Nucleus accumbens (tissue), 56 donors: ENCODE measurements around the gene L1CAM.
A peak's percentile ranks its signal among the peaks of the same experiment; 100 is the strongest.

Source experiments
- DNase-seq, 56 donors: peaks; one replicate each; lab custom pipeline; 2025; lab: John Stamatoyannopoulos, UW

L1CAM gene

GRCh38 chrX:153814591-153815315 lies 71.2 kb downstream of the L1CAM start:
- DNase-seq = no peak

GRCh38 chrX:153813161-153813560 lies 72.8 kb downstream of the L1CAM start:
- no peak for DNase-seq

GRCh38 chrX:153812220-153812619 lies 73.8 kb downstream of the L1CAM start:
- DNase-seq = peak in 25 of 56 donors; percentile 2 to 69 (median 23)
